CD4-positive, alpha-beta T cell (primary cell): ENCODE data around the gene PLXNB1. TPM values are rescaled to one million over a fixed set of nuclear protein-coding genes. Genes with fewer than 3 reads are reported as not detected.

Source experiments
- ATAC-seq: fragments of 200-7000 bp; cut with Tn5 transposase; one replicate; pipeline ENCODE4 v1.10.0; 2022; ENCODE audit warnings: mild to moderate bottlenecking; ENCODE audit not compliant: poor library complexity
- CTCF ChIA-PET: fragments of 350-600 bp; sonication (Branson Sonifier 250); formaldehyde crosslinking; loops from one replicate; lab custom pipeline; 2021; ENCODE audit warnings: antibody characterized with exemption, inconsistent platforms; lab: Charles Lee
- POLR2A ChIA-PET: fragments of 350-600 bp; sonication (Branson Sonifier 250); formaldehyde crosslinking; loops from one replicate; lab custom pipeline; 2021; ENCODE audit warnings: antibody characterized with exemption, inconsistent platforms; lab: Charles Lee
- DNase-seq, 14 experiments: peaks; one replicate each; pipeline ENCODE4 v3.0.0-alpha.2; 2013 to 2020; ENCODE audit warnings: mixed read lengths in 2 of 14
- H3K27ac ChIP-seq, 2 donors: one replicate each; pipeline versions ENCODE4 v1.5.1 to v1.7.0; 2013; ENCODE audit warnings: low read length in 2 of 2, low read depth in 1 of 2, mild to moderate bottlenecking in 1 of 2
- H3K27me3 ChIP-seq, 2 experiments: 1 replicate in 1 of 2; 2 replicates in 1 of 2; pipeline versions ENCODE4 v1.6.1 to v1.7.0; 2013; ENCODE audit warnings: low read length in 2 of 2, control low read depth in 1 of 2, mild to moderate bottlenecking in 1 of 2, moderate library complexity in 1 of 2; ENCODE audit not compliant: insufficient read depth in 2 of 2, control insufficient read depth in 1 of 2
- H3K36me3 ChIP-seq: one replicate; pipeline ENCODE4 v1.6.1; 2013; ENCODE audit warnings: low read length, control low read depth; ENCODE audit not compliant: insufficient read depth
- H3K4me1 ChIP-seq: one replicate; pipeline ENCODE4 v1.6.1; 2013; ENCODE audit warnings: low read length, control low read depth; ENCODE audit not compliant: insufficient read depth
- H3K4me3 ChIP-seq: one replicate; pipeline ENCODE4 v1.5.1; 2013; ENCODE audit warnings: mild to moderate bottlenecking, low read length, moderate library complexity
- H3K9me3 ChIP-seq, 2 experiments: 1 replicate in 1 of 2; 2 replicates in 1 of 2; pipeline versions ENCODE4 v1.6.1 to v1.7.0; 2013; ENCODE audit warnings: low read length in 2 of 2, mild to moderate bottlenecking in 2 of 2, control low read depth in 1 of 2, moderate library complexity in 1 of 2; ENCODE audit not compliant: control insufficient read depth in 1 of 2, insufficient read depth in 1 of 2
- H3K27ac Mint-ChIP-seq: one replicate; pipeline ENCODE4 v1.8.0; 2020; ENCODE audit warnings: mixed read lengths
- H3K27me3 Mint-ChIP-seq: one replicate; pipeline ENCODE4 v1.8.0; 2021; ENCODE audit warnings: mixed read lengths
- H3K36me3 Mint-ChIP-seq: one replicate; pipeline ENCODE4 v1.8.0; 2021; ENCODE audit warnings: low read depth, mixed read lengths
- H3K4me1 Mint-ChIP-seq: one replicate; pipeline ENCODE4 v1.8.0; 2021; ENCODE audit warnings: low read depth, mixed read lengths
- H3K4me3 Mint-ChIP-seq: one replicate; pipeline ENCODE4 v1.8.0; 2020; ENCODE audit warnings: mild to moderate bottlenecking, mixed read lengths
- H3K9me3 Mint-ChIP-seq: one replicate; pipeline ENCODE4 v1.8.0; 2020; ENCODE audit warnings: mixed read lengths
- CTCF ChIP-seq: fragments of 200-600 bp; IDR thresholded peaks from one replicate; pipeline ENCODE4 v1.8.0; 2022; ENCODE audit warnings: antibody characterized with exemption, mild to moderate bottlenecking
- intact Hi-C, 2 experiments: fragments of 100-400 bp; cut with DNase I in 1 of 2; cut with micrococcal nuclease in 1 of 2; formaldehyde crosslinking; loops; one replicate each; pipeline versions ENCODE4 v1.15.1 to v1.9.0; 2023 to 2025; cut with DNase I, micrococcal nuclease
- total RNA-seq, 174 experiments: library from RNA in 2 of 174; stranded (reverse) in 2 of 174; gene quantifications; one replicate each; pipeline ENCODE4 v1.2.3 and lab custom pipeline; 2021 to 2026

Gene PLXNB1
- total RNA-seq, 2 experiments from 2014 or later, result 1.1 to 2.0 TPM

GRCh38 chr3:48472923-48473616, 43.2 kb upstream of the PLXNB1 start:
- Histone ChIP-seq H3K4me3 (peak overlapping the region; percentile 63), H3K27ac (peak overlapping the region; percentile 92 to 97), H3K9me3 (no peaks in the 10 kb centered on the region), H3K4me1 (peaks cover 94% of the 10 kb centered on the region), H3K36me3 (peaks cover 33% of the 10 kb centered on the region), H3K27me3 (no peaks in the 10 kb centered on the region)
- Mint-ChIP-seq H3K4me3 (peak overlapping the region; percentile 89), H3K27ac (peak overlapping the region; percentile 94), H3K36me3 (peaks cover 26% of the 10 kb centered on the region), H3K9me3 (no peaks in the 10 kb centered on the region), H3K27me3 (no peaks in the 10 kb centered on the region), H3K4me1 (peaks cover 48% of the 10 kb centered on the region)
- ATAC-seq (peak; percentile 87), DNase-seq (peak; percentile 86 to 99 (median 94))
- POLR2A ChIA-PET, result interaction anchor here (0.7 to 3.9 kb wide), 22 partner anchors 8 to 1854 kb away, joined by 3 to 55 read pairs (median 4); partner anchors contain the start of genes ATRIP, CCDC51, PFKFB4 and SHISA5
- CTCF ChIA-PET, result interaction anchor here (0.9 to 3.1 kb wide), 8 partner anchors 9 to 76 kb away, joined by 3 to 22 read pairs (median 6); partner anchors contain the start of genes ATRIP and CCDC51
- intact Hi-C loops, result loop anchor here (1.0 to 2.0 kb wide), 3 partner anchors 26 to 34 kb away; partner anchors contain the start of genes ATRIP (in 1 of the 2), CCDC51 (in 1 of the 2) and TMA7 (in 1 of the 2)
- TF ChIP-seq CTCF, result peak; percentile 28

- Mint-ChIP-seq H3K36me3 (peaks cover 31% of the 10 kb centered on the region), H3K27ac (peak overlapping the region; percentile 94), H3K27me3 (no peaks in the 10 kb centered on the region), H3K4me1 (peaks cover 48% of the 10 kb centered on the region), H3K9me3 (no peaks in the 10 kb centered on the region), H3K4me3 (peak overlapping the region; percentile 89)
- H3K9me3 ChIP-seq, result no peaks in the 10 kb centered on the region
- POLR2A ChIA-PET, result interaction anchor here (0.7 to 3.9 kb wide), 21 partner anchors 9 to 1855 kb away, joined by 3 to 55 read pairs (median 4); partner anchors contain the start of genes ATRIP, CCDC51, PFKFB4 and SHISA5
- peak; percentile 25 for ATAC-seq
- CTCF ChIA-PET, result interaction anchor here (0.9 to 3.1 kb wide), 8 partner anchors 10 to 76 kb away, joined by 3 to 22 read pairs (median 6); partner anchors contain the start of genes ATRIP and CCDC51
- TF ChIP-seq CTCF, result no peak
- no peak for DNase-seq
- intact Hi-C loops, result loop anchor here in 1 of 2 experiments (2.0 kb wide), 1 partner anchor 26 kb away; the partner anchor contains the start of gene ATRIP
- H3K4me3 ChIP-seq, result peak overlapping the region; percentile 63
- no peaks in the 10 kb centered on the region for H3K27me3 ChIP-seq
- H3K4me1 ChIP-seq, result peaks cover 94% of the 10 kb centered on the region
- peak overlapping the region; percentile 92 to 97 for H3K27ac ChIP-seq
- peaks cover 38% of the 10 kb centered on the region for H3K36me3 ChIP-seq
Measured at GRCh38 chr3:48472673-48472922, 42.7 kb upstream of the PLXNB1 start.

- intact Hi-C loops, result no loop called here
- no peak for DNase-seq
- no peaks in the 10 kb centered on the region for H3K9me3 ChIP-seq
- Mint-ChIP-seq H3K4me1 (peaks cover 67% of the 10 kb centered on the region), H3K27me3 (no peaks in the 10 kb centered on the region), H3K36me3 (peaks cover 50% of the 10 kb centered on the region), H3K4me3 (peak overlapping the region; percentile 79), H3K9me3 (no peaks in the 10 kb centered on the region), H3K27ac (peak overlapping the region; percentile 94)
- no peak overlapping the region for H3K4me3 ChIP-seq
- peaks cover 40% of the 10 kb centered on the region for H3K36me3 ChIP-seq
- ChIA-PET CTCF (interaction anchor here (0.6 to 1.3 kb wide), 3 partner anchors 34 to 69 kb away, joined by 3 to 5 read pairs (median 3); no protein-coding TSS in a partner anchor), POLR2A (interaction anchor here (1.2 to 2.1 kb wide), 4 partner anchors 24 to 86 kb away, joined by 3 to 9 read pairs (median 4); partner anchors contain the start of genes ATRIP, CCDC51, PFKFB4 and TMA7)
- H3K27ac ChIP-seq, result peak overlapping the region; percentile 24 to 30
- peaks cover 95% of the 10 kb centered on the region for H3K4me1 ChIP-seq
- no peak for ATAC-seq
- H3K27me3 ChIP-seq, result no peaks in the 10 kb centered on the region
- TF ChIP-seq CTCF, result no peak
Measured at GRCh38 chr3:48470286-48470685, 40.4 kb upstream of the PLXNB1 start.
